Measurements from ENCODE around the gene TTLL10.

TTLL10 gene

GRCh38 chr1:1244192-1244811, 70.6 kb downstream of the TTLL10 start:
- TF ChIP-seq CTCF (conservative IDR thresholded peaks at IDR 0.05; ENCODE audit: low read depth, low read length) = no peak
- no peak for DNase-seq (ENCODE audit: low read depth)
- H3K4me3 ChIP-seq (ENCODE audit: low read depth, low read length) = no peak overlapping the region

GRCh38 chr1:1245178-1245816, 71.6 kb downstream of the TTLL10 start:
- no peak overlapping the region for H3K4me3 ChIP-seq (ENCODE audit: low read depth, low read length)
- no peak for TF ChIP-seq CTCF (conservative IDR thresholded peaks at IDR 0.05; ENCODE audit: low read depth, low read length)
- no peak for DNase-seq (ENCODE audit: low read depth)

- H3K4me3 ChIP-seq (ENCODE audit: low read depth, low read length) = no peak overlapping the region
- DNase-seq (ENCODE audit: low read depth) = no peak
- no peak for TF ChIP-seq CTCF (conservative IDR thresholded peaks at IDR 0.05; ENCODE audit: low read depth, low read length)
These were observed 72.3 kb downstream of the TTLL10 start for GRCh38 chr1:1245817-1246576.

- TF ChIP-seq CTCF (conservative IDR thresholded peaks at IDR 0.05; ENCODE audit: low read depth, low read length) = no peak
- H3K4me3 ChIP-seq (ENCODE audit: low read depth, low read length) = no peak within 1 kb of the TSS
- no peak for DNase-seq (ENCODE audit: low read depth)
These were observed 73.1 kb downstream of the TTLL10 start, which contains the start of gene C1QTNF12 for GRCh38 chr1:1246577-1247340. TSS of gene C1QTNF12 (minus strand) at chr1:1246722. CDS start at chr1:1246690, 32 bp downstream.

GRCh38 chr1:1247341-1247913, 73.7 kb downstream of the TTLL10 start:
- DNase-seq (ENCODE audit: low read depth) = no peak

More at GRCh38 chr1:1247341-1247913, 73.7 kb downstream of the TTLL10 start:
- TF ChIP-seq CTCF (conservative IDR thresholded peaks at IDR 0.05; ENCODE audit: low read depth, low read length) = no peak
- no peak overlapping the region for H3K4me3 ChIP-seq (ENCODE audit: low read depth, low read length)

Measured in choroid plexus epithelial cell (primary cell).